LHCN-M2 (cell line): ENCODE measurements around the gene KRT79. TPM values are rescaled to one million over a fixed set of nuclear protein-coding genes. Genes with fewer than 3 reads are reported as not detected.
"Not testable (repeated sequence)": the region's sequence is repeated elsewhere in the genome, so short reads cannot be mapped to it uniquely, and the experiment has no call there.

Experiments
- DNase-seq: peaks from one replicate; pipeline ENCODE4 v3.0.0-alpha.2; 2012; ENCODE audit warnings: low read depth
- total RNA-seq: library from RNA; depleted of rRNA; stranded (reverse); fragments of >200 nt; gene quantifications from 2 replicates; pipeline ENCODE4 v1.2.3, GENCODE V29; 2014

Gene KRT79
- total RNA-seq, 1 experiment from 2014 or later = not detected

DNA sequence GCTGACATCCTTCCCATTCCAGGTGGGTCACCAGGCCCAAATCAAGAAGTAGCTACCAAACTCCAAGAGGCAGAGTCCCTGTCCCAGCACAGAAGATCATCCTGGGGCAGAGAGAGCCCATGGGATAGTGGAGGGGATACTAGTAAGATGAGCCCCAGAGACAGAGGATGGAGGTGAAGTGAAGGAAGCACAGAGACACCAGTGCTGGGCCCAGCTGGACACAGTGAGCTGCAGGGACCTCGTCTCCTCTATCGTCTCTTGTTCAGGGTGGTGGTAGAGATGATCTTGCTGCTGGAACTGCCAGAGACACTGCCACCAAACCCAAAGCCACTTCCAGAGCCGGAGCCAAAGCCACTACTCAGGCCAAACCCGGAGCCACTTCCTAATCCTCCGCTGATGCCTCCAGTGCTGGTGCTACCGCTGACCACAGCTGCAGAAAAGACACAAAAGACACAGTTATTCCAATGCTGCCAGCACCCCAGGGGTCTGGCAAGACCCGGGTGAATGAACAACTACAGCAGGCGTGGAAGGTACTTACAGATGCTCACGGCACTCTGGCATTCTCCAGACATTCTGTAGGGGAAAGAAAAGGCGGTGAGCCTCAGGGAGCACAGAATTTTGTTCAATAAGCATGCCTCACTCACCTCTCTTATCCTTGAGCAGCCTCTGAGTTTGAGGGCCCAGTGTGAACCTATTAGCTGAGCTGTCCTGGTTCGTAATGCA lies 27.1 kb downstream of the KRT79 start:
- no peak for DNase-seq

DNA sequence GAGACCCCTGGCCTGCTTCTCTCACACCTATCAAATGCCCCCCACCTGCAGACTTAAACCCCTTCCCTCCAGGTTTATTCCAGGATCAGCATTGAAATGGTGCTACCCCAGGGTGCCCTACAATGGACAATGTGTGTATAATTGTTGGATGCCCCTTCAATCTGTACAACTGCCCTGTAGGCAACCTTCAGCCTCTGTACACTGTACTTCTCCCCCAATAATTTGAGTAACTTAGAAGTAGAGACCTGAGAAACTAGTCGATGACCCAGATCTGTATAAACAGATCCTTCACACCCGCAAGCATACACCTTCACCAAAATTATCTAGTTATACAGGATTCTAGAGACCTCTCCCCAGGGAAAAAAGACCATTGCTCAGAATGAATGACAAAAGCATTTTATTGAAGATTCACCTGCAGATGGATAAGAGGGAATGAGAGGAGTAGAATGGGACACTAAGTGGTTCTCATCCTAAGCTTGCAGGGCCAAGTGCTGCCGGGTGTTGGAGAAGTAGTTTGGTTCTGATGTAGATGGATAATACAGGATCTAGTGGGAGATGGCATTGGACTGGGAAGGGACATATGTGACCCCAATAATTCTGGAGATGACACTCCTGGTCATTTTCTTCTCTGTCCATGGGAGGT lies 27.8 kb downstream of the KRT79 start:
- DNase-seq = no peak

DNA sequence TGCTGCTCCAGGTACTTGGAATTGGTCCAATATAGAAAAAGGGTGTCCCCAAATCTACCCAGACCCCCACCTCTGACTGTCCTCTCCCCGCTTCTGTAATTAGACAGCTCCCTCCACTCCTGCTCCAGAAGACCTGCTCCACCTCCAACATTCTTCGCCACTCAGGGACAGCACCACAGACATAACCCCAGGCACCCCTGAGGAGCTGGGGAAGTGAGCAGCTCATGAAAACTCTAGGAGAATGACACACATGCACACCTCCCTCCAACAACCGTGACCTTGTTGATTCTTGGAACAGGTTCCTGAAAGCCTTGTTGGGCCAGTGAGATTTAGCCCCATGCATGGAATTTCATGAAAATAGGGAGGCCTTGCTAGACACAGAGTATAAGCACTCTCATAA lies 28.4 kb downstream of the KRT79 start:
- DNase-seq = no peak

GRCh38 chr12:52805000-52805399 lies 29.1 kb downstream of the KRT79 start:
- DNase-seq = no peak

DNA sequence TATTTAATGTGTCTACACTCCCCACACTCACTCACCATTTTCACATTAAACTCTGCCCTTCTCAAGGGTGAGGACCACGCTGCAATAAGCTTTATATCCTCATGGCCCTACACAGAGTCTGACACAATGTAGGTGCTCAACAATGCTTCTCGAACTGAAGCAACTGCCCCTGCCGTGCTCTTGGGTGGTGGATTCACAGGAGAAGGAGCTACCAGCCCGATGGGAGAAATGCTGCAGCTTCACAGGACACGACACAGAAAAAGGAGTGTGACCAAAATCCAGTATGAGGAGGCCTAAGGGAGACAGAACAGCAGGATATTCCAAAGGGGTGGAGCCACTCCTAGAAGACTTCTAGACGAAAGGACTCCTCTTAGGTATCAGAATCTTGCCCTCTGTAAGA lies 31.7 kb downstream of the KRT79 start:
- DNase-seq = no peak

DNA sequence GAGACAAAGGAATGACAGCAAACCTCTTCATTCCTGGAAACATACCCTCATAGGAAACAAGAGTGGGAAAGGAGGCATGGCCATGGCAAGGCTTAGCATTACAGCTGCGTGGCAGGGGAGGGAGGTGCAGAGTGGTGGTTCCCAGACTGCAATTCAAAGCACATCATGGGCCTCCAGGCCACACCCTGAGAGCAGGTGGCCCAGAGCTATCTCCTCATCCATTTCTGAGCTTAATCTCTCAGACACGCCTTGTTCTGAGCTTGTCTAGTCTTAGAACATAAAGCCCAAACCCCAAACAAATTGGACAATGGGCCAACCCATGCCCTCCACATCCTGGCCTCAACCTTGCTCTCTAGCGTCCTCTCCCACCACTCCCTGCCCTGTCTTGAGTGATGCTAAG lies 32.3 kb downstream of the KRT79 start:
- DNase-seq = no peak

- DNase-seq = no peak
Measured at GRCh38 chr12:52800259-52800917, 33.7 kb downstream of the KRT79 start.

DNA sequence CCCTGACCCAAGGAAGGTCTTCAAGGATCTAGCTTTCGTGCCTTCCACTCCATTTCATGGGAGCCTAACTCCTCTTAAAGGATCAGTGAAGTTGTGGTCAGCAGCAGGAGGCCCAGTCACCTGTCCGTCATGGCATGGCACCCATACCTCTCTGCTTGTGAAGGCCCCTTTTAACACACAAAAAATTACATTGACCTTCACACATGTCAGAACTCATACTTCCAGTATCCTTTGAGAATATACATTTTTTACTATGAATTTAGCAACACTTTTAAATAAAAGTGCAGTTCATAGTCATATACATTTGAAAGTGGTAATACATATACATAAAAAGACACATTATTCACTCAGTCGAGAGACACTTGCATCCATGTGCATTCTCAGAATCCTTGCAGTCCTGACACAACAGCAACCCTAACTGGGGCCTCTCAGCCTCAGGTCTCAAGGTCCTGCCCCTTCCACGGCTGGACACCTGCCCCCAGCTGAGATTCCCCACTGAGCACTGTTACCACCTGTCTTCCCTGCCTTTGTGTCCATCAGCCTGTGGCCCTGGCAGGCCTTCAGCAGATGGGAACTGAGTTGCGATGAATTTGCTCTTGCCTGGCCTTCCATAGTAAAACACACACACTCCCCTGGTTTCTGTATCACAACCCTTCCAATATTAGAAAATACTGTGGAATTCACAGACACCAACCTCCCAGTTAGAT lies 34.5 kb downstream of the KRT79 start:
- DNase-seq = no peak

GRCh38 chr12:52798671-52799504 lies 35.2 kb downstream of the KRT79 start:
- no peak for DNase-seq

GRCh38 chr12:52798003-52798670 lies 36.0 kb downstream of the KRT79 start:
- no peak for DNase-seq

GRCh38 chr12:52797529-52797894 lies 36.6 kb downstream of the KRT79 start:
- DNase-seq = no peak

- DNase-seq = no peak
Measured at GRCh38 chr12:52796839-52797528, 37.1 kb downstream of the KRT79 start.

GRCh38 chr12:52796429-52796794 lies 37.7 kb downstream of the KRT79 start:
- no peak for DNase-seq

DNA sequence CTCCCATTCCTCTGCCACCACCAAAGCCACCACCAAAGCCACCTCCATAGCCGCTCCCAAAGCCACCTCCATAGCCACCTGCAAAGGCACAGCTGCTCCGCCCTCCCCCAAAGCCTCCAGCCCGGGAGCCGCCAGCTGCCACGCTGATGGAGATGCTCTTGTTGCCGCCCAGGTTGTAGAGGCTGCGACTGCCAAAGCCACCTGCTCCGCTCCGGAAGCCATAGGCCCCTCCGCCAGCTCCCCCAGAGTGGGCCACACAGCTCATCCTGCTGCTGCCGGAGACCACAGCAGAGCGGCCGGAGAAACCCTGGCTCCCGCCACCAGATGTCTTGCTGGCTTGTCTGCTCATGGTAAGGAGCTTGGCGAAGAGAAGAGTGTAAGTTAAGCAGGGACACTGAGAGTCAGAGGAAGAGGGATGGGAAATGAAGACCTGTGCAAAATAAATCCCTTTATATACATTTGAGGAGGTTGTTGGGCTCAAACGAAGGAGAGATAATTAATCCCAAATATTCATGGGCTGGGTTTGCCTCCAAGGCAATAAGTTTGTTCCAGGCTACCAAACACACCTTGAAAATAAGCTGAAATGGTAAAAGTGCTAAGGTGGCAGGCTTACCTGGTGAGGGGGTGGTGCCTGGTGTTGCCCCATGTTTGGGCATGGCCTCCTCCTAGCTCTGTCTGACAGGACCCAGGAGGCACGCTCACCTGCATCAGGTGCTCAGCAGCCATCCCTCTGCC lies 38.2 kb downstream of the KRT79 start, which contains the start of gene KRT3:
Gene KRT3, minus strand, starts transcription at position 424 of the 735 bp plus-strand sequence. Its CDS starts 75 bp downstream, at position 349.
- no peak for DNase-seq

- not testable (repeated sequence) for DNase-seq
Measured at GRCh38 chr12:52795332-52795674, 38.8 kb downstream of the KRT79 start.

GRCh38 chr12:52794479-52795331 lies 39.4 kb downstream of the KRT79 start:
- DNase-seq = no peak

DNA sequence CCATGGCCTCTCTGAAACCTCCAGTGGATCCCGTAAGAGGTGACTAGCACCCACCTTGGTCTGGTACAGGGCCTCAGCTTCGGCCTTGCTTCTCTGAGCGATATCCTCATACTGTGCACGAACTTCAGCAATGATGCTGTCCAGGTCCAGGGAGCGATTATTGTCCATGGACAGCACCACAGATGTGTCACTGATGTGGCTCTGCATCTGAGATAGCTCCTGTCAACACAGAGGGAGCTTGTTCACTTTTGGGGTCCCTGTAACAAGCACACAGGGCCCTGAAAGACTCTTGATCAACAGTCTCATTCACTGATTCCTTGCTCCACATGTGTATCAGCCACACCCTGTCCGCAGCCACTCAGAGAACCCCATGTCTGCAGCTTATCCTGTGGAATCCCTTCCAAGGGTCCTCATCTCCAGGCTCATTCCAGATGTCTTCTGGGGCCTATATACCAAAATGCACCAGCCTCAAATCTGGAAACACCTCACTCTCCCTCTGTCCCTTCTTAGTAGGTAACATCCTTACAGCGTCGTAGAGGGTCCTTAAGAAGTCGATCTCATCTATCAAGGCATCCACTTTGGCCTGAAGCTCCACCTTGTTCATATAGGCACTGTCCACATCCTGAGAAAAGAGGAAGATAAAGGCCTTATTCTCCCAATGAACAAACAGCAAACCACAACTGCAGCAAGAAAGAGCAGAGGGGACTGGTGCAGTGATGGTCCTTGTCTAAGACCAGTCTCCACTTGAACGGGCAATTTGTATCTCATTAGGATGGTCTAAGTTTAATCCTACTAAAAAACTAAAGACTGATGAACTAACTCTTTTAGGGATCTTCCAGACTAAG lies 41.7 kb downstream of the KRT79 start:
- no peak for DNase-seq
